Caco-2 (cell line): ENCODE results near the gene CCDC112. TPM values are rescaled to one million over a fixed set of nuclear protein-coding genes. Genes with fewer than 3 reads are reported as not detected.

ENCODE experiments used
- BruUV-seq: library from RNA; stranded (reverse); fragments of 400-500 nt; replicated peaks from 2 replicates; lab custom pipeline; 2021; lab: Mats Ljungman, UMichigan
- CTCF ChIA-PET: fragments of 300-600 bp; sonication (Branson Sonifier 250); formaldehyde crosslinking; loops from one replicate; lab custom pipeline; 2022; ENCODE audit warnings: antibody characterized with exemption; lab: Charles Lee
- POLR2A ChIA-PET: fragments of 300-600 bp; sonication (Branson Sonifier 250); formaldehyde crosslinking; loops from one replicate; lab custom pipeline; 2022; ENCODE audit warnings: antibody characterized with exemption; lab: Charles Lee
- DNase-seq, 2 experiments: peaks; one replicate each; pipeline versions ENCODE4 v3.0.0 to v3.0.0-alpha.2; 2020 to 2022
- H3K27me3 ChIP-seq: replicated peaks from 2 replicates; pipeline ENCODE4 v1.6.0; 2011; ENCODE audit warnings: low read length; ENCODE audit not compliant: control insufficient read depth, insufficient read depth
- H3K36me3 ChIP-seq: 2 replicates; pipeline ENCODE4 v1.5.1; 2011; ENCODE audit warnings: low read length; ENCODE audit not compliant: control insufficient read depth, insufficient read depth
- H3K4me1 ChIP-seq: fragments of 250-450 bp; sonication (Bioruptor Pico); 2 replicates; pipeline ENCODE4 v1.5.1; 2020; ENCODE audit warnings: mild to moderate bottlenecking
- H3K4me3 ChIP-seq: 2 replicates; pipeline ENCODE4 v1.5.1; 2011; ENCODE audit warnings: low read depth, mild to moderate bottlenecking, control low read depth, low read length
- H3K9me3 ChIP-seq: fragments of 250-450 bp; sonication (Bioruptor Pico); 2 replicates; pipeline ENCODE4 v1.5.1; 2020; ENCODE audit warnings: mild to moderate bottlenecking, moderate library complexity
- H3K27ac Mint-ChIP-seq: one replicate; pipeline ENCODE4 v1.8.0; 2022; ENCODE audit warnings: mixed read lengths; ENCODE audit not compliant: unreplicated experiment
- H3K27me3 Mint-ChIP-seq: one replicate; pipeline ENCODE4 v1.8.0; 2022; ENCODE audit warnings: mixed read lengths; ENCODE audit not compliant: insufficient read depth, unreplicated experiment
- H3K36me3 Mint-ChIP-seq: one replicate; pipeline ENCODE4 v1.8.0; 2022; ENCODE audit warnings: mild to moderate bottlenecking, mixed read lengths; ENCODE audit not compliant: insufficient read depth, unreplicated experiment
- H3K4me1 Mint-ChIP-seq: one replicate; pipeline ENCODE4 v1.8.0; 2022; ENCODE audit warnings: low read depth, mixed read lengths; ENCODE audit not compliant: unreplicated experiment
- H3K4me3 Mint-ChIP-seq: one replicate; pipeline ENCODE4 v1.8.0; 2022; ENCODE audit warnings: mild to moderate bottlenecking, moderate library complexity, mixed read lengths; ENCODE audit not compliant: unreplicated experiment
- H3K9me3 Mint-ChIP-seq: one replicate; pipeline ENCODE4 v1.8.0; 2022; ENCODE audit warnings: mixed read lengths; ENCODE audit not compliant: unreplicated experiment
- intact Hi-C: fragments of 100-400 bp; cut with micrococcal nuclease; formaldehyde crosslinking; loops from one replicate; pipeline ENCODE4 v1.10.0; 2022; ENCODE audit not compliant: unreplicated experiment
- total RNA-seq: library from RNA; stranded (reverse); gene quantifications from 2 replicates; pipeline ENCODE4 v1.2.3, GENCODE V29; 2022
- TF ChIP-seq, protein P1 (sequence below), 2 experiments: fragments of 200-600 bp in 1 of 2; IDR thresholded peaks; 1 replicate in 1 of 2; 2 replicates in 1 of 2; pipeline versions ENCODE4 v1.5.1 to v1.8.0; 2011 to 2022; ENCODE audit warnings: antibody characterized with exemption in 1 of 2, control low read depth in 1 of 2, inconsistent platforms in 1 of 2, low read depth in 1 of 2, low read length in 1 of 2, mild to moderate bottlenecking in 1 of 2, moderate library complexity in 1 of 2; ENCODE audit not compliant: insufficient read depth in 1 of 2, severe bottlenecking in 1 of 2, unreplicated experiment in 1 of 2

The CCDC112 gene
- total RNA-seq, 1 experiment from 2014 or later, result 2.9 TPM

DNA sequence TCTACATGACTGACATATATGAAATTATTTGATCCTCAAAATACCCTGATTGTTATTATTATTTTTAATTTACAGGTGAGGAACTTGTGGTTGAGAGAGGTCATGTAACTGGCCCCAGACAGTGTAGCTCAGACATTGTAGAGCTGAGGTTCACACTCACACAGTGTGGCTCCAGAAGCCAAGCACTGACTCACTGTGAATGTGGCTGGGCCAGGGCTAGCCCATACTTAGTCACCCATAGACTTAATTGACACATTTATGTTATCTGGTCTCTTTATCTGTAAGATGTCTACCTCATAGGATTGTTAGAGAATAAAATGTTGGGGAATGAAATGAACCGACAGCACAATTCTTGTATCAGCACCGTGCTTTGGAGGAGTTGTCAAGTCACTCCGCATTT lies 24.9 kb upstream of the CCDC112 start:
- Histone ChIP-seq H3K36me3 (no peaks in the 10 kb centered on the region), H3K27me3 (no peaks in the 10 kb centered on the region; the same call in 1 of the 2 replicates), H3K4me3 (no peak overlapping the region), H3K9me3 (no peaks in the 10 kb centered on the region), H3K4me1 (no peaks in the 10 kb centered on the region)
- no peak for DNase-seq
- POLR2A ChIA-PET, result no interaction called here
- Mint-ChIP-seq H3K27ac (no peak overlapping the region), H3K4me1 (no peaks in the 10 kb centered on the region), H3K9me3 (no peaks in the 10 kb centered on the region), H3K36me3 (no peaks in the 10 kb centered on the region), H3K27me3 (peaks cover 16% of the 10 kb centered on the region), H3K4me3 (no peak overlapping the region)
- BruUV-seq, result no TSS peak
- CTCF ChIA-PET, result no interaction called here
- TF ChIP-seq, protein P1, sequence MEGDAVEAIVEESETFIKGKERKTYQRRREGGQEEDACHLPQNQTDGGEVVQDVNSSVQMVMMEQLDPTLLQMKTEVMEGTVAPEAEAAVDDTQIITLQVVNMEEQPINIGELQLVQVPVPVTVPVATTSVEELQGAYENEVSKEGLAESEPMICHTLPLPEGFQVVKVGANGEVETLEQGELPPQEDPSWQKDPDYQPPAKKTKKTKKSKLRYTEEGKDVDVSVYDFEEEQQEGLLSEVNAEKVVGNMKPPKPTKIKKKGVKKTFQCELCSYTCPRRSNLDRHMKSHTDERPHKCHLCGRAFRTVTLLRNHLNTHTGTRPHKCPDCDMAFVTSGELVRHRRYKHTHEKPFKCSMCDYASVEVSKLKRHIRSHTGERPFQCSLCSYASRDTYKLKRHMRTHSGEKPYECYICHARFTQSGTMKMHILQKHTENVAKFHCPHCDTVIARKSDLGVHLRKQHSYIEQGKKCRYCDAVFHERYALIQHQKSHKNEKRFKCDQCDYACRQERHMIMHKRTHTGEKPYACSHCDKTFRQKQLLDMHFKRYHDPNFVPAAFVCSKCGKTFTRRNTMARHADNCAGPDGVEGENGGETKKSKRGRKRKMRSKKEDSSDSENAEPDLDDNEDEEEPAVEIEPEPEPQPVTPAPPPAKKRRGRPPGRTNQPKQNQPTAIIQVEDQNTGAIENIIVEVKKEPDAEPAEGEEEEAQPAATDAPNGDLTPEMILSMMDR (IDR thresholded peaks at IDR 0.05; ENCODE audit: insufficient read depth in 1 of 2, low read depth in 1 of 2, low read length in 1 of 2, severe bottlenecking in 1 of 2, unreplicated experiment in 1 of 2), result no peak
- intact Hi-C loops, result no loop called here

DNA sequence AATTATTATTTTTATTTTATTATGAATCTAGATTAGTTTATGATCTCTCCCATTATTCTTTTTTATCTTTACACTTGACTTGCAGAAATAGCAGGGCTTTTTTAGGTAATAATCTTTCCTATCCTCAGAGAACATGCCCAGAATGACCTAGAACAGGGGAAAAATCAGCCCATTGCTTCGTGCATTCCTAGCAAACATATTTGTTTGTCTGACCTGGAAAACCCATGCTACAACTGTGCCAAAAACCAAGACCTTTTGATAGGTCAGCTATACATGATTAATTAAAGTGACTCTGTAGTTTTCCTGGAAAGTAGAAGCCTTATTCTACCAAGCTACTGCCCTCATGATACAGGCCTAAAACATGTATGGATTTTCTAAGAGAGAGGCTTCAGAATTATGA lies 24.1 kb upstream of the CCDC112 start:
- Mint-ChIP-seq H3K9me3 (no peaks in the 10 kb centered on the region), H3K4me1 (no peaks in the 10 kb centered on the region), H3K36me3 (no peaks in the 10 kb centered on the region), H3K27ac (no peak overlapping the region), H3K4me3 (no peak overlapping the region), H3K27me3 (peaks cover 16% of the 10 kb centered on the region)
- DNase-seq, result no peak
- no TSS peak for BruUV-seq
- no peaks in the 10 kb centered on the region; the same call in 1 of the 2 replicates for H3K27me3 ChIP-seq
- H3K9me3 ChIP-seq, result no peaks in the 10 kb centered on the region
- no peaks in the 10 kb centered on the region for H3K36me3 ChIP-seq
- ChIA-PET CTCF (no interaction called here), POLR2A (no interaction called here)
- H3K4me1 ChIP-seq, result no peaks in the 10 kb centered on the region
- TF ChIP-seq, protein P1 (IDR thresholded peaks at IDR 0.05; ENCODE audit: insufficient read depth in 1 of 2, low read depth in 1 of 2, low read length in 1 of 2, severe bottlenecking in 1 of 2, unreplicated experiment in 1 of 2), result no peak
- intact Hi-C loops, result no loop called here
- no peak overlapping the region for H3K4me3 ChIP-seq

DNA sequence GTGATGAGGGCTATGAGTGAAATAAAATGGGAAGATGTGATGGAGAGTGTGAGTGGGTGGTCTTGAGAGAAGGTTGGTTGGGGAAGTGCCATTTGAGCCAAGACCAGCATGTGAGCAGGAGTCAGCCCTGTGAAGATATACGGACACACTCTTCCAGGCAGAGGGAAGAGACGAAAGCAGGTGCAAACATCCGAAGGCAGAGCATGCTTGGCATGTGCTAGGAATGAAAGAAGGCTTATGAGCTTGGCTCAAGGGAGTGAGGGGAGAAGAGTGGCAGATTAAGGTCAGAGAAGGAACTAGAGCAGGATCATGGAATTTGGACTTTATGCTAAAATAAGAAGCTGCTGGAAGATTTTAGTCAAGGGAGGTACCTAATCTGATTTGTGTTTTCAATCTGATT lies 23.6 kb upstream of the CCDC112 start:
- TF ChIP-seq, protein P1 (IDR thresholded peaks at IDR 0.05; ENCODE audit: insufficient read depth in 1 of 2, low read depth in 1 of 2, low read length in 1 of 2, severe bottlenecking in 1 of 2, unreplicated experiment in 1 of 2), result no peak
- no peaks in the 10 kb centered on the region; the same call in 1 of the 2 replicates for H3K27me3 ChIP-seq
- Mint-ChIP-seq H3K4me1 (no peaks in the 10 kb centered on the region), H3K36me3 (no peaks in the 10 kb centered on the region), H3K27ac (no peak overlapping the region), H3K4me3 (no peak overlapping the region), H3K27me3 (peaks cover 16% of the 10 kb centered on the region), H3K9me3 (no peaks in the 10 kb centered on the region)
- intact Hi-C loops, result no loop called here
- no peaks in the 10 kb centered on the region for H3K9me3 ChIP-seq
- no TSS peak for BruUV-seq
- no peak overlapping the region for H3K4me3 ChIP-seq
- no peaks in the 10 kb centered on the region for H3K4me1 ChIP-seq
- no peak for DNase-seq
- CTCF ChIA-PET, result no interaction called here
- H3K36me3 ChIP-seq, result no peaks in the 10 kb centered on the region
- POLR2A ChIA-PET, result no interaction called here
